ENCODE results near the gene ERAP2. TPM values are rescaled to one million over a fixed set of nuclear protein-coding genes. Genes with fewer than 3 reads are reported as not detected.

Gene ERAP2
- total RNA-seq, 6 donors from 2014 or later: 19.9 to 24.8 (median 22.1) TPM

GRCh38 chr5:96922499-96923244, 46.4 kb downstream of the ERAP2 start:
- no peaks in the 10 kb centered on the region for H3K4me1 ChIP-seq
- TF ChIP-seq CTCF (IDR thresholded peaks at IDR 0.05) (no peak), EP300 (IDR thresholded peaks at IDR 0.05) (no peak), POLR2AphosphoS5 (IDR thresholded peaks at IDR 0.05) (no peak), POLR2A (IDR thresholded peaks at IDR 0.05) (no peak)
- no peak overlapping the region for H3K4me3 ChIP-seq
- H3K9me3 ChIP-seq: no peaks in the 10 kb centered on the region
- H3K27me3 ChIP-seq: no peaks in the 10 kb centered on the region
- 89 to 90% methylated on average over 12 of the region's 12 CpGs for WGBS, 2 donors
- peaks cover 0 to 6% (median 2%) of the 10 kb centered on the region in 4 donors for H3K36me3 ChIP-seq
- H3K27ac ChIP-seq: no peak overlapping the region
- DNase-seq (no peak), ATAC-seq (ENCODE audit: low FRiP score in 2 of 2) (no peak)

DNA sequence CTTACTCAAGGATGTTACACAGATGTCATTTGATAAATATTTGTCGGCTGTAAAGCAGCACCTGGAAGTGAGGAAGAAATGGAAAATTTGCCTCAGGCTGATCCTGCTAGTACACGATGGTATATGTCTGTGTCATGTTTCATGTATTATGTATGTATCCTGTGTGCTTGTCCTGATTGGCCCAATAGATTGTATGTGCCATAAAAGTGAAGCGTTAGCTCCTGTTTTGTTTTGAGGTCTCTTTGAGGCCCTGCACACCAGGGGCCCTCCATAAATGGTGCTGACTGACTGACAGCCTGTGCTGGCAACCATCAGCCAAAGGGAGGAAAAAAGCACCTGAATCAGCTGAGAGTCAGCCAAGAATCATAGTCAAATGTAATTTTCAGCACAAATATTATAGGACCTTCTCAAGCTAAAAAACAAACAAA, 47.7 kb downstream of the ERAP2 start:
- H3K36me3 ChIP-seq: no peaks in the 10 kb centered on the region
- no peak overlapping the region for H3K27ac ChIP-seq
- no peaks in the 10 kb centered on the region for H3K27me3 ChIP-seq
- H3K4me1 ChIP-seq: no peaks in the 10 kb centered on the region
- DNase-seq: no peak
- 75 to 84% methylated on average over 3 of the region's 3 CpGs for WGBS, 2 donors
- no peak for ATAC-seq (ENCODE audit: low FRiP score in 2 of 2)
- TF ChIP-seq POLR2AphosphoS5 (IDR thresholded peaks at IDR 0.05) (no peak), EP300 (IDR thresholded peaks at IDR 0.05) (no peak), POLR2A (IDR thresholded peaks at IDR 0.05) (no peak), CTCF (IDR thresholded peaks at IDR 0.05) (no peak)
- H3K9me3 ChIP-seq: no peaks in the 10 kb centered on the region
- no peak overlapping the region for H3K4me3 ChIP-seq

DNA sequence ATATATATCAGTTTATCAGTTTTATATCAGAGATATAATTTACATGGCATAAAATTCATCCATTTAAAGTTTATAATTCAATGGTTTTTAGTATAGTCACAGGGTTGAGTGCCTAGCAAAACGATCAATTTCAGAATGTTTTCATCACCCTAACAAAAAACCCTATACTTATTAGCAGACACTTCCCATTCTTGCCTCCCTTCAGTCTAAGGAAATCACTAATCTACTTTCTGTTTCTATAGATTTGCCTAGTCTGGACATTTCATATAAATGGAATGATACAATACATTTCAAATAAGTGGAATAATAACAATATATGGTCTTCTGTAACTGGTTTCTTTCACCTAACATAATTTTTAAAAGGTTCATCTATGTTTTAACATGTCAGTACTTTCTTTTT, 50.0 kb downstream of the ERAP2 start:
- Histone ChIP-seq H3K36me3 (no peaks in the 10 kb centered on the region), H3K4me1 (no peaks in the 10 kb centered on the region), H3K27me3 (no peaks in the 10 kb centered on the region), H3K27ac (no peak overlapping the region), H3K9me3 (no peaks in the 10 kb centered on the region), H3K4me3 (no peak overlapping the region)
- WGBS, 2 donors: 79 to 81% methylated on average over 1 of the region's 1 CpG
- DNase-seq: no peak
- no peak for TF ChIP-seq CTCF (IDR thresholded peaks at IDR 0.05)
- no peak for TF ChIP-seq POLR2AphosphoS5 (IDR thresholded peaks at IDR 0.05)
- no peak for TF ChIP-seq POLR2A (IDR thresholded peaks at IDR 0.05)
- ATAC-seq (ENCODE audit: low FRiP score in 2 of 2): no peak

DNA sequence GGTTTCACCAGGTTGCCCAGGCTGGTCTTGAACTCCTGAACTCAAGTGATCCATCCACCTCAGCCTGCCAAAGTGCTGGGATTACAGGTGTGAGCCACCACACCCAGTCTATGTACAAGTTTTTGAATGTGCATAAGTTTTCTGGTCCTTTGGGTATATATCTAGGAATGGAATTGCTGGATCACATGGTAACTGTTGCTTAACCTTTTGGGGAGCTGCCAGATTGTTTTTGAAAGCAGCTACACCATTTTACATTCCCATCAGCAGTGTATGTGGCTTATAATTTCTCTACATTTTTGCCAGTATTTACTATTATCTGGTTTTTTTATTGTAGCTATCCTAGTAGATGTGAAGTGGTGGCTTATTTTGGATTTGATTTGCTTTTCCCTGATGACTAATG, 50.7 kb downstream of the ERAP2 start:
- no peaks in the 10 kb centered on the region for H3K9me3 ChIP-seq
- no peak overlapping the region for H3K4me3 ChIP-seq
- no peak overlapping the region for H3K27ac ChIP-seq
- no peaks in the 10 kb centered on the region for H3K4me1 ChIP-seq
- no peak for TF ChIP-seq POLR2A (IDR thresholded peaks at IDR 0.05)
- no peak for TF ChIP-seq CTCF (IDR thresholded peaks at IDR 0.05)
- TF ChIP-seq EP300 (IDR thresholded peaks at IDR 0.05): no peak
- TF ChIP-seq POLR2AphosphoS5 (IDR thresholded peaks at IDR 0.05): no peak
- H3K36me3 ChIP-seq: no peaks in the 10 kb centered on the region
- DNase-seq: no peak
- no peak for ATAC-seq (ENCODE audit: low FRiP score in 2 of 2)
- no peaks in the 10 kb centered on the region for H3K27me3 ChIP-seq
